SKM-1 treated with dmso at 0.1 percent for 144 hours (cell line): ENCODE results near the gene ACACB.
A peak's percentile ranks its signal among the peaks of the same experiment; 100 is the strongest.

ENCODE experiments used
- DNase-seq: peaks from one replicate; lab custom pipeline; 2025; ENCODE audit not compliant: unreplicated experiment; lab: John Stamatoyannopoulos, UW

ACACB gene

GRCh38 chr12:109274381-109274780 is 158.0 kb downstream of the ACACB start:
- DNase-seq, result no peak

GRCh38 chr12:109275173-109275572 is 158.8 kb downstream of the ACACB start:
- DNase-seq, result no peak

GRCh38 chr12:109276160-109276559 is 159.8 kb downstream of the ACACB start:
- DNase-seq, result no peak

GRCh38 chr12:109277255-109277898 is 161.0 kb downstream of the ACACB start:
- DNase-seq, result no peak

GRCh38 chr12:109277899-109278762 is 161.7 kb downstream of the ACACB start:
- DNase-seq, result peak; percentile 27

GRCh38 chr12:109278912-109279311 is 162.5 kb downstream of the ACACB start:
- no peak for DNase-seq

- DNase-seq, result no peak
Measured at GRCh38 chr12:109279525-109279924, 163.1 kb downstream of the ACACB start.

GRCh38 chr12:109281452-109281851 is 165.1 kb downstream of the ACACB start:
- no peak for DNase-seq

GRCh38 chr12:109284392-109284791 is 168.0 kb downstream of the ACACB start:
- no peak for DNase-seq

GRCh38 chr12:109286252-109286651 is 169.9 kb downstream of the ACACB start:
- no peak for DNase-seq

GRCh38 chr12:109286652-109287051 is 170.3 kb downstream of the ACACB start:
- DNase-seq, result no peak

- no peak for DNase-seq
Measured at GRCh38 chr12:109287181-109287580, 170.8 kb downstream of the ACACB start.

GRCh38 chr12:109287811-109288469 is 171.6 kb downstream of the ACACB start:
- no peak for DNase-seq

- no peak for DNase-seq
Measured at GRCh38 chr12:109288571-109288970, 172.2 kb downstream of the ACACB start.

GRCh38 chr12:109289004-109289403 is 172.6 kb downstream of the ACACB start:
- no peak for DNase-seq

GRCh38 chr12:109289551-109289950 is 173.2 kb downstream of the ACACB start:
- DNase-seq, result no peak

- DNase-seq, result no peak
Measured at GRCh38 chr12:109290061-109290460, 173.7 kb downstream of the ACACB start.

- DNase-seq, result no peak
Measured at GRCh38 chr12:109291117-109291516, 174.7 kb downstream of the ACACB start.

GRCh38 chr12:109291521-109292341 is 175.3 kb downstream of the ACACB start:
- no peak for DNase-seq

- no peak for DNase-seq
Measured at GRCh38 chr12:109292342-109292711, 175.9 kb downstream of the ACACB start.

- DNase-seq, result no peak
Measured at GRCh38 chr12:109293106-109293505, 176.7 kb downstream of the ACACB start.
